Nephron progenitor cell (in vitro differentiated cells): ENCODE data around the gene OR2H2.

ENCODE experiments used
- DNase-seq: peaks from one replicate; pipeline ENCODE4 v3.0.0; 2021
- H3K27ac Mint-ChIP-seq: 2 replicates; pipeline ENCODE4 v1.8.0; 2021; ENCODE audit warnings: mild to moderate bottlenecking, moderate library complexity, mixed read lengths
- H3K27me3 Mint-ChIP-seq: 2 replicates; pipeline ENCODE4 v1.8.0; 2021; ENCODE audit warnings: mild to moderate bottlenecking, low read depth, mixed read lengths; ENCODE audit not compliant: poor library complexity
- H3K36me3 Mint-ChIP-seq: 2 replicates; pipeline ENCODE4 v1.8.0; 2021; ENCODE audit warnings: low read depth, mixed read lengths
- H3K4me1 Mint-ChIP-seq: 2 replicates; pipeline ENCODE4 v1.8.0; 2021; ENCODE audit warnings: mixed read lengths
- H3K4me3 Mint-ChIP-seq: 2 replicates; pipeline ENCODE4 v1.8.0; 2021; ENCODE audit warnings: mild to moderate bottlenecking, moderate library complexity, mixed read lengths
- H3K9me3 Mint-ChIP-seq: 2 replicates; pipeline ENCODE4 v1.8.0; 2021; ENCODE audit warnings: mild to moderate bottlenecking, moderate library complexity, mixed read lengths
- CTCF ChIP-seq: fragments of 200-600 bp; sonication (generic); IDR thresholded peaks from 2 replicates; pipeline ENCODE4 v1.5.0; 2021; ENCODE audit warnings: antibody characterized with exemption

The OR2H2 gene

GRCh38 chr6:29584821-29585220 is at the start of gene OR2H2:
Gene OR2H2 (plus strand): TSS chr6:29585121. CDS start chr6:29587945, 2,824 bp downstream.
- Mint-ChIP-seq H3K4me1 (no peaks in the 10 kb centered on the region), H3K27me3 (peaks cover 16% of the 10 kb centered on the region), H3K9me3 (no peaks in the 10 kb centered on the region), H3K36me3 (no peaks in the 10 kb centered on the region), H3K4me3 (no peak within 1 kb of the TSS), H3K27ac (no peak within 1 kb of the TSS)
- no peak for DNase-seq
- TF ChIP-seq CTCF, result no peak

DNA sequence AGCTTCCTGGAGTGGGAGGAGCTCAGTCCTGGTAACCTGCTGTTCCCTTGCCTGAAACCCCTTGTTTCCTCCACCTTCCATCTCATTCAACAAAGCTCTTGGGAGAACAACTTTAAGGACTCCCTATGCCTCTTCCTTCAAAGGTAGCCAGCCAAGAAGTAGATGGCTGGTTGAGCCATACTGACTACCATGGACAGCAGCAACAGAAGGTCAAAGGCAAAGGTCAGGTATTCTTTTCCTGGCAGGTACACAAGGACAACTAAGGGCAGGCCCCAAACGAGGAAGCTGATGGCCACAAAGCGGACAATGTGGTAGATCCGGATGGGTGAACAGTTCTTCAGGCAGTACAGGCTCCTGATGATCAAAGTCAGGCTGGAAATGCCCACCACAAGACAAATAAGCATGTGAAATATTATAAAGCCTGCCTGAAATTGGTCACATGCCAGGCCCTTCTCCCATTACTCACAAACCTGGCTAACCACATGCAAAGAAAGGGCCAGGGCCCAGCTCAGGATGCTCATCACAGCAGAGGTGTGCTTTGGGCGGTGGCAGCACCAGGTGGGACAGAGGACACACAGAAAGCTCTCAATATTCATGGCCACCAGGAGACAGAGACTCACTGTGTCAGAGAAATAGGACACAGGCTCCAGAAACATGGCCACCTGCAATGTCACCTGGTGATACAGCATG is 47.1 kb upstream of the OR2H2 start:
- no peaks in the 10 kb centered on the region for H3K4me1 Mint-ChIP-seq
- DNase-seq, result no peak
- no peak for TF ChIP-seq CTCF

GRCh38 chr6:29547573-29547972 is 37.3 kb upstream of the OR2H2 start:
- no peak for DNase-seq
- H3K36me3 Mint-ChIP-seq, result no peaks in the 10 kb centered on the region
- no peak overlapping the region for H3K4me3 Mint-ChIP-seq
- no peaks in the 10 kb centered on the region for H3K4me1 Mint-ChIP-seq
- TF ChIP-seq CTCF, result no peak
- H3K27me3 Mint-ChIP-seq, result peaks cover 56% of the 10 kb centered on the region
- no peak overlapping the region for H3K27ac Mint-ChIP-seq
- no peaks in the 10 kb centered on the region for H3K9me3 Mint-ChIP-seq

More for the DNA sequence above, 47.1 kb upstream of the OR2H2 start:
- H3K36me3 Mint-ChIP-seq, result no peaks in the 10 kb centered on the region
- H3K27ac Mint-ChIP-seq, result no peak overlapping the region
- no peak overlapping the region for H3K4me3 Mint-ChIP-seq
- peaks cover 38% of the 10 kb centered on the region for H3K27me3 Mint-ChIP-seq
- H3K9me3 Mint-ChIP-seq, result no peaks in the 10 kb centered on the region

- Mint-ChIP-seq H3K27me3 (peaks cover 96% of the 10 kb centered on the region), H3K36me3 (no peaks in the 10 kb centered on the region), H3K4me1 (peaks cover 4% of the 10 kb centered on the region), H3K27ac (no peak overlapping the region), H3K9me3 (peaks cover 7% of the 10 kb centered on the region), H3K4me3 (no peak overlapping the region)
- no peak for TF ChIP-seq CTCF
- DNase-seq, result no peak
These were observed 32.3 kb upstream of the OR2H2 start for GRCh38 chr6:29552512-29553051.

DNA sequence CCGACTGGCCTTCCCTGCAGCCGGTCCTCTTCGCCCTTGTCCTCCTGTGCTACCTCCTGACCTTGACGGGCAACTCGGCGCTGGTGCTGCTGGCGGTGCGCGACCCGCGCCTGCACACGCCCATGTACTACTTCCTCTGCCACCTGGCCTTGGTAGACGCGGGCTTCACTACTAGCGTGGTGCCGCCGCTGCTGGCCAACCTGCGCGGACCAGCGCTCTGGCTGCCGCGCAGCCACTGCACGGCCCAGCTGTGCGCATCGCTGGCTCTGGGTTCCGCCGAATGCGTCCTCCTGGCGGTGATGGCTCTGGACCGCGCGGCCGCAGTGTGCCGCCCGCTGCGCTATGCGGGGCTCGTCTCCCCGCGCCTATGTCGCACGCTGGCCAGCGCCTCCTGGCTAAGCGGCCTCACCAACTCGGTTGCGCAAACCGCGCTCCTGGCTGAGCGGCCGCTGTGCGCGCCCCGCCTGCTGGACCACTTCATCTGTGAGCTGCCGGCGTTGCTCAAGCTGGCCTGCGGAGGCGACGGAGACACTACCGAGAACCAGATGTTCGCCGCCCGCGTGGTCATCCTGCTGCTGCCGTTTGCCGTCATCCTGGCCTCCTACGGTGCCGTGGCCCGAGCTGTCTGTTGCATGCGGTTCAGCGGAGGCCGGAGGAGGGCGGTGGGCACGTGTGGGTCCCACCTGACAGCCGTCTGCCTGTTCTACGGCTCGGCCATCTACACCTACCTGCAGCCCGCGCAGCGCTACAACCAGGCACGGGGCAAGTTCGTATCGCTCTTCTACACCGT is 31.5 kb upstream of the OR2H2 start:
- peaks cover 7% of the 10 kb centered on the region for H3K9me3 Mint-ChIP-seq
- DNase-seq, result peak; percentile 80
- no peak overlapping the region for H3K27ac Mint-ChIP-seq
- TF ChIP-seq CTCF, result no peak
- peaks cover 98% of the 10 kb centered on the region for H3K27me3 Mint-ChIP-seq
- peak overlapping the region; percentile 75 for H3K4me3 Mint-ChIP-seq
- H3K4me1 Mint-ChIP-seq, result peaks cover 4% of the 10 kb centered on the region
- no peaks in the 10 kb centered on the region for H3K36me3 Mint-ChIP-seq
